Measurements from ENCODE around the gene LRCOL1.

DNA sequence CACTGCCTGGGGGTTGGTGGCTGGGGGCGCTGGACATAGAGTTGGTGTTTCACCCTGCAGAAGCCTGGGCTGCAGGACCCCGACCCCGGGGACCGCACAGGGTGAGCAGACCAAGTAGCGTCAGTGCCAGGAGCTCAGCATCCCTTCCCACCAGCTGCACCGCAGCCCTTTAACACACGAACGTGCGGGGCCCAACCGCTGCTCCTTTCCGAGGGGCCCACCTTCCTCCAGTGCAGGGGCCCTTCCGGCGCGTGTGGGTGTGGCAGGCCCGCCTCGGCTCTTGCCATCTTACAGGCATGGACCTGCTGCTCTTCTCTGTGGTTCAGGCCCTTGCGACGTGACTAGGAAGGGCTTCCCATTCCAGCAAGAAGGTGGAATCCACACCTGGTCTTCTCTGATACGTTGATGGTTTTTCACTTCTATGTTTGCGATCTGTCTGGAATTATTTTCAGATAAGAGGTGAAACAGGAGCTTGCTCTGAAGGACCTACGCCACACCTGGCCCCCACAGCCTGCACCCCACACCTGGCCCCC lies 47.8 kb downstream of the LRCOL1 start:
- TF ChIP-seq, protein P1, sequence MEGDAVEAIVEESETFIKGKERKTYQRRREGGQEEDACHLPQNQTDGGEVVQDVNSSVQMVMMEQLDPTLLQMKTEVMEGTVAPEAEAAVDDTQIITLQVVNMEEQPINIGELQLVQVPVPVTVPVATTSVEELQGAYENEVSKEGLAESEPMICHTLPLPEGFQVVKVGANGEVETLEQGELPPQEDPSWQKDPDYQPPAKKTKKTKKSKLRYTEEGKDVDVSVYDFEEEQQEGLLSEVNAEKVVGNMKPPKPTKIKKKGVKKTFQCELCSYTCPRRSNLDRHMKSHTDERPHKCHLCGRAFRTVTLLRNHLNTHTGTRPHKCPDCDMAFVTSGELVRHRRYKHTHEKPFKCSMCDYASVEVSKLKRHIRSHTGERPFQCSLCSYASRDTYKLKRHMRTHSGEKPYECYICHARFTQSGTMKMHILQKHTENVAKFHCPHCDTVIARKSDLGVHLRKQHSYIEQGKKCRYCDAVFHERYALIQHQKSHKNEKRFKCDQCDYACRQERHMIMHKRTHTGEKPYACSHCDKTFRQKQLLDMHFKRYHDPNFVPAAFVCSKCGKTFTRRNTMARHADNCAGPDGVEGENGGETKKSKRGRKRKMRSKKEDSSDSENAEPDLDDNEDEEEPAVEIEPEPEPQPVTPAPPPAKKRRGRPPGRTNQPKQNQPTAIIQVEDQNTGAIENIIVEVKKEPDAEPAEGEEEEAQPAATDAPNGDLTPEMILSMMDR (IDR thresholded peaks at IDR 0.05; ENCODE audit: insufficient read depth, low read length, poor library complexity, severe bottlenecking), result no peak
- TF ChIP-seq EZH2phosphoT487 (conservative IDR thresholded peaks at IDR 0.05; ENCODE audit: low read length), result no peak
